EH (cell line): ENCODE measurements around the gene PRICKLE3.

Experiments
- DNase-seq: peaks from one replicate; pipeline ENCODE4 v3.0.0-alpha.2; 2015; ENCODE audit warnings: low read depth

PRICKLE3 gene

GRCh38 chrX:49206543-49206942, 20.4 kb upstream of the PRICKLE3 start:
- no peak for DNase-seq

GRCh38 chrX:49205443-49205842, 19.3 kb upstream of the PRICKLE3 start:
- no peak for DNase-seq

- no peak for DNase-seq
Measured at GRCh38 chrX:49204709-49205108, 18.5 kb upstream of the PRICKLE3 start.

- DNase-seq, result no peak
Measured at GRCh38 chrX:49204017-49204416, 17.8 kb upstream of the PRICKLE3 start.

- DNase-seq, result no peak
Measured at GRCh38 chrX:49203536-49203935, 17.4 kb upstream of the PRICKLE3 start.

- DNase-seq, result no peak
Measured at GRCh38 chrX:49202022-49202421, 15.8 kb upstream of the PRICKLE3 start.

GRCh38 chrX:49199906-49200771, 14.0 kb upstream of the PRICKLE3 start, which contains the start of gene SYP:
SYP (minus strand) TSS chrX:49200193; CDS start chrX:49200186, 7 bp downstream.
- peak; percentile 87 for DNase-seq

- no peak for DNase-seq
Measured at GRCh38 chrX:49199315-49199595, 13.1 kb upstream of the PRICKLE3 start.

GRCh38 chrX:49198540-49199314, 12.6 kb upstream of the PRICKLE3 start:
- no peak for DNase-seq

- no peak for DNase-seq
Measured at GRCh38 chrX:49197543-49198087, 11.4 kb upstream of the PRICKLE3 start.

GRCh38 chrX:49193542-49193964, 7.4 kb upstream of the PRICKLE3 start:
- no peak for DNase-seq

- peak; percentile 14 for DNase-seq
Measured at GRCh38 chrX:49192722-49193328, 6.7 kb upstream of the PRICKLE3 start.

- no peak for DNase-seq
Measured at GRCh38 chrX:49191574-49192011, 5.4 kb upstream of the PRICKLE3 start.

- peak; percentile 99 for DNase-seq
Measured at GRCh38 chrX:49190821-49191573, 4.8 kb upstream of the PRICKLE3 start.

GRCh38 chrX:49189606-49190005, 3.4 kb upstream of the PRICKLE3 start:
- DNase-seq, result no peak

- DNase-seq, result no peak
Measured at GRCh38 chrX:49188468-49189076, 2.4 kb upstream of the PRICKLE3 start.

- no peak for DNase-seq
Measured at GRCh38 chrX:49187526-49187925, 1.4 kb upstream of the PRICKLE3 start.

- DNase-seq, result no peak
Measured at GRCh38 chrX:49187028-49187394, 838 bp upstream of the PRICKLE3 start.

- peak; percentile 91 for DNase-seq
Measured at GRCh38 chrX:49184294-49185281, 1.6 kb downstream of the PRICKLE3 start.

GRCh38 chrX:49183701-49184281, 2.4 kb downstream of the PRICKLE3 start:
- no peak for DNase-seq
